ENCODE measurements around the gene DYRK3.

Gene DYRK3

GRCh38 chr1:206698011-206698410, 62.7 kb downstream of the DYRK3 start:
- H3K9ac ChIP-seq (ENCODE audit: low read length) = no peak overlapping the region
- peaks cover 85% of the 10 kb centered on the region for H3K4me1 ChIP-seq (ENCODE audit: insufficient read depth, low read length)
- no peak overlapping the region for H3K4me3 ChIP-seq (ENCODE audit: low read depth in 1 of 2, low read length in 2 of 2)
- no peaks in the 10 kb centered on the region for H3K9me3 ChIP-seq (ENCODE audit: low read length)
- no peaks in the 10 kb centered on the region for H3K27me3 ChIP-seq (ENCODE audit: control insufficient read depth in 1 of 2, insufficient read depth in 2 of 2, low read length in 2 of 2)
- H3K36me3 ChIP-seq (ENCODE audit: insufficient read depth, low read length) = no peaks in the 10 kb centered on the region
- no peak overlapping the region for H3K27ac ChIP-seq (ENCODE audit: low read depth, low read length)

Data from muscle layer of colon (tissue), 2 donors.